ENCODE results near the gene MCM7.

- no peak for TF ChIP-seq EZH2 (IDR thresholded peaks at IDR 0.05; ENCODE audit: insufficient read depth, poor library complexity, severe bottlenecking)
- no peak for TF ChIP-seq EZH2phosphoT487 (IDR thresholded peaks at IDR 0.05; ENCODE audit: insufficient read depth, low read depth)
These were observed 25.2 kb upstream of the MCM7 start for GRCh38 chr7:100126239-100126930.

All from GM23248 (cell line).